AG09319 (cell line): ENCODE data around the gene PRICKLE2.

Experiments used
- DNase-seq: peaks from one replicate; pipeline ENCODE4 v3.0.0-alpha.2; 2010; ENCODE audit warnings: low read depth; ENCODE audit errors: extremely low read depth
- CTCF ChIP-seq: IDR thresholded peaks from 2 replicates; pipeline ENCODE4 v1.5.1; 2011; ENCODE audit warnings: low read depth, mild to moderate bottlenecking, inconsistent platforms, low read length, moderate library complexity

PRICKLE2 gene

GRCh38 chr3:64125561-64125960 is 99.7 kb downstream of the PRICKLE2 start:
- TF ChIP-seq CTCF = no peak
- DNase-seq = no peak

GRCh38 chr3:64123931-64124330 is 101.3 kb downstream of the PRICKLE2 start:
- TF ChIP-seq CTCF = no peak

GRCh38 chr3:64122476-64122875 is 102.8 kb downstream of the PRICKLE2 start:
- no peak for TF ChIP-seq CTCF
- DNase-seq = no peak

More at GRCh38 chr3:64123931-64124330, 101.3 kb downstream of the PRICKLE2 start:
- no peak for DNase-seq

GRCh38 chr3:64121750-64122311 is 103.4 kb downstream of the PRICKLE2 start:
- DNase-seq = no peak
- TF ChIP-seq CTCF = no peak

- no peak for DNase-seq
- TF ChIP-seq CTCF = no peak
Measured at GRCh38 chr3:64120876-64121275, 104.4 kb downstream of the PRICKLE2 start.

- no peak for DNase-seq
- no peak for TF ChIP-seq CTCF
Measured at GRCh38 chr3:64117483-64117882, 107.8 kb downstream of the PRICKLE2 start.

GRCh38 chr3:64114651-64115050 is 110.6 kb downstream of the PRICKLE2 start:
- TF ChIP-seq CTCF = no peak
- DNase-seq = no peak
